22Rv1 (cell line): ENCODE measurements around the gene DYNC2H1.

ENCODE experiments used
- H3K27ac ChIP-seq: fragments of 450-650 bp; 2 replicates; pipeline ENCODE4 v1.5.1; 2017
- ZFX ChIP-seq: fragments of 450-650 bp; IDR thresholded peaks from 2 replicates; pipeline ENCODE4 v1.6.1; 2017; ENCODE audit warnings: antibody characterized with exemption, borderline replicate concordance
- TF ChIP-seq, protein P1 (sequence below): fragments of 450-650 bp; IDR thresholded peaks from 2 replicates; pipeline ENCODE4 v1.5.1; 2017; ENCODE audit warnings: mild to moderate bottlenecking

The DYNC2H1 gene

DNA sequence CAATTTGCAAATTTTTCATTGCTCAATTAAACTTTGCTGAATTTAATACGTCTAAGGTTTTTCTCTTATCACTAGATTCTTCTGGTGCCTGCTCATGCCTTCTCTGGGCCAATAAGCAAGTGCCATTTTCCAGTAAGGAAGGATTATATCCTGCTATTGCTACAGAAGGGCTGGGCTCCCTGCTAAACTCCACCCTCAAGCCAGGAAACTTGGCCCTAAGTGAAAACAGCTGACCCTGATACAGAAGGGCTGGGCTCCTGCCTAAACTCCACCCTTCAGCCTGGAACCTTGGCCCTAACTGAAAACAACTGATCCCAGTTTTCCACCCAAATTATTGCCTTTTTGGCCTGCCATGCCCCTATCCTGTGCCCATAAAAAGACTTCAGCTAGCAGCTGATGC, 385.3 kb downstream of the DYNC2H1 start:
- no peak for TF ChIP-seq ZFX
- TF ChIP-seq, protein P1, sequence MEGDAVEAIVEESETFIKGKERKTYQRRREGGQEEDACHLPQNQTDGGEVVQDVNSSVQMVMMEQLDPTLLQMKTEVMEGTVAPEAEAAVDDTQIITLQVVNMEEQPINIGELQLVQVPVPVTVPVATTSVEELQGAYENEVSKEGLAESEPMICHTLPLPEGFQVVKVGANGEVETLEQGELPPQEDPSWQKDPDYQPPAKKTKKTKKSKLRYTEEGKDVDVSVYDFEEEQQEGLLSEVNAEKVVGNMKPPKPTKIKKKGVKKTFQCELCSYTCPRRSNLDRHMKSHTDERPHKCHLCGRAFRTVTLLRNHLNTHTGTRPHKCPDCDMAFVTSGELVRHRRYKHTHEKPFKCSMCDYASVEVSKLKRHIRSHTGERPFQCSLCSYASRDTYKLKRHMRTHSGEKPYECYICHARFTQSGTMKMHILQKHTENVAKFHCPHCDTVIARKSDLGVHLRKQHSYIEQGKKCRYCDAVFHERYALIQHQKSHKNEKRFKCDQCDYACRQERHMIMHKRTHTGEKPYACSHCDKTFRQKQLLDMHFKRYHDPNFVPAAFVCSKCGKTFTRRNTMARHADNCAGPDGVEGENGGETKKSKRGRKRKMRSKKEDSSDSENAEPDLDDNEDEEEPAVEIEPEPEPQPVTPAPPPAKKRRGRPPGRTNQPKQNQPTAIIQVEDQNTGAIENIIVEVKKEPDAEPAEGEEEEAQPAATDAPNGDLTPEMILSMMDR = no peak
- H3K27ac ChIP-seq = no peak overlapping the region

DNA sequence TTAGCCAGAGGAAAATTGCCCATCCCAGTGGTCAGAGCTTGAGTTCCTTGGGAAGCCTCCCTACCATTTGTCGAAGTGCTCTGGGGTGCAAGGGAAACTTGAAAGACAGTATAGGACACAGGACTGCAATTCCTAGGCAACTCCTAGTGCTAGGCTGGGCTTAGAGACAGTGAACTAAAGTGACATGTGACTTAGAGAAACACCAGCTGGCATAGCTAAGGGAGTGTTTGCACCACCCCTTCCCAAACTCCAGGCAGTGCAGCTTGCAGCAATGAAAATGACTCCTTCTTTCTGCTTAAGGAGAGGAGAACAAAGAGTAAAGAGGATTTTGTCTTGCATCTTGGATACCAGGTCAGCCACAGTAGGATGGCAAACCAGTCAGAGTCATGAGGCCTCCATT, 388.0 kb downstream of the DYNC2H1 start:
- TF ChIP-seq, protein P1 = no peak
- no peak for TF ChIP-seq ZFX
- H3K27ac ChIP-seq = no peak overlapping the region

DNA sequence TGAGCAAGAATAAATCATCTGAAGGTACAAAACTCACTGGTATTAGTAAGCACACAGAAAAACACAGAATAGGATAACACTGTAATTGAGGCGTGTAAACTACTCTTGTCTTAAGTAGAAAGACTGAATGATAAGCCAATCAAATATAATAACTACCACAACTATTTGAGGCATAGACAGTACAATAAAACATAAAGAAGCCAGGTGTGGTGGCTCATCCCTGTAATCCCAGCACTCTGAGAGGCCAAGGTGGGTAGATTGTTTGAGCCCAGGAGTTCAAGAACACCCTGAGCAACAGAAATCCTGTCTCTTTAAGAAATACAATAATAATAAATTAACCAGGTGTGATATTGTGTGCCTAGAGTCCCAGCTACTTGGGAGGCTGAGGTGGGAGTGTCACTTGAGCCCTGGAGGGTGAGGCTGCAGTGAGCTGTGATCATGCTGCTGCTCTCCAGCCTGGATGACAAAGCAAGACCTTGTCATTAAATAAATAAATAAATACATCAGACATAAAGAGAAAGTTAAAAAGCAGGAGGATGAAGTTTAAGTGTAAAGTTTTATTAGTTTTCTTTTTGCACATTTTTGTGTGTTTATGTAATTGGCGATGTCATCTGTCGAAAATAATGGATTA, 390.6 kb downstream of the DYNC2H1 start:
- no peak overlapping the region for H3K27ac ChIP-seq
- TF ChIP-seq, protein P1 = no peak
- no peak for TF ChIP-seq ZFX

DNA sequence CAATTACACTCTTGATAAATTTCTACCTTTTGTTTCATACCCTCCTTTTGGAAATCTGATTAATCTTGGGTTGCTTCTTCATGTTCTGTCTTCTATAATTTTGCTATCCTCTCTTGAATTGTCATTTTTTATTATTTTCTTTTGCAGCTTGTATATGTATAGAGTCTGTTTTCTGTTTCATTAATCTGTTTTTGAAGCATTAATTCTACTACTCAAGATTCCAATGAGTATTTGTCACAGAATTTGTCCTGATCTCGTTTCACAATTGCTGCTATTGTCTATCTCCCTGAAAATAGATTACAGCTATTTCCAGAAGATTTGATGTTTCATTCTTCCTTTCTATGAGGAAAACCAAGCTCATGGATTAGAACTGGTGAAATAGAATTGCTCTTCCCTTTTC, 406.1 kb downstream of the DYNC2H1 start:
- no peak for TF ChIP-seq ZFX
- TF ChIP-seq, protein P1 = no peak
- H3K27ac ChIP-seq = no peak overlapping the region

DNA sequence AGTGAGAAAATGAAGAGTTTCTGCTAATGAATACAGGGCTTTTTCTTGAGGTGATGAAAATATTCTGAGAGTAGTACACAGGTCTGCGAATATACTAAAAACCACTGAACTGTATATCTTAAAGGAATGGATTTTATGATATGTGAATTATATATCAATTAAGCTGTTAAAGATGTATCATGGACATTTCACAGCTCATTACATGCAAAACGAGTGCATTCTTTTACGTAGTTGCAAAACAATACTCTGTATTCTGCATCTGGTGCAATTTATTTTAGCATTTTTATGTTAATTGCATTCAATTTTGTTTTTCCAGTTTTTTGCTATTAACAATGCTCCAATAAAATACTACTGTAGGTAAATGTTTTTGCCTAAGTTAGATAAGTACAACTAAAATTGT, 411.6 kb downstream of the DYNC2H1 start:
- no peak overlapping the region for H3K27ac ChIP-seq
- TF ChIP-seq ZFX = no peak
- TF ChIP-seq, protein P1 = no peak

DNA sequence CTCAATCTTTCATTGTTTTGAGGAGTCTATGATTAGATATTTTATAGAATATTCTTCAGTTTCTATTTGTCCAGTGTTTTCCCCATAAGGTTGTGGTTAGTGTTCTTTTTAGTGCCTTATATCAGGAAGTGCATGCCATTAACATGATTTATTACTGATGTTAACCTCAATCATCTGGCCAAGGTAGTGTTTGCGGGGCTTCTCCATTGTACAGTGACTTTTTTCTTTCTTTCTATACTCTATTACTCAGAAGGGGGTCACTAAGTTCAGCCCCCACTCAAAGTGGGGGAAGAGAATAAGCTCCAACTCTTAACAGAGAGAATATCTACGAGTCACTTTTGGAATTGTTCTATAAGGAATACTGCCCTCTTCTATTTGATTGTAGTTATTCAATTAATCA, 415.8 kb downstream of the DYNC2H1 start:
- H3K27ac ChIP-seq = no peak overlapping the region
- TF ChIP-seq, protein P1 = no peak

DNA sequence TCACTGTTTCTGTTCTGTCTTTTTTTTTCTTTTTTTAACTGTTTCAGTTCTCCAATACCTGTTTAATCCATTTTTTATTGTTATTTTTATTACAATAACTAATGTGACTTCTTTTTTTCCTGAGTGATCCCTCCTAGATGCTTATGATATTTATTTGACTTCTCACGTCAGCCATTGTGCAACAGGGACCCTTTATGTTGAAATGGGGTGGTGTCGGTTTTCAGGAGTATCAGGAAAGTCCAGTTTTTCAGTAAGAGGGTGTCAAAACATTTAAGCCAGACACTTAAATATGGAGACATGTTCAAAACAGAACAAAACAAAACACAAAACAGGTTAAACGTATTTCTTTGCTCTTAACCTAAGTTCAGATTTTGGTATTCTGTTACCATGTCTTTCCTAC, 418.8 kb downstream of the DYNC2H1 start:
- no peak for TF ChIP-seq ZFX
- TF ChIP-seq, protein P1 = no peak
- H3K27ac ChIP-seq = no peak overlapping the region
